IPS-20b (cell line): ENCODE measurements around the gene MON1B.
A peak's percentile ranks its signal among the peaks of the same experiment; 100 is the strongest.
"Not testable (repeated sequence)": the region's sequence is repeated elsewhere in the genome, so short reads cannot be mapped to it uniquely, and the experiment has no call there.

ENCODE experiments used
- H3K27ac ChIP-seq: one replicate; pipeline ENCODE4 v1.5.1; 2013; ENCODE audit warnings: low read length
- H3K27me3 ChIP-seq: 2 replicates; pipeline ENCODE4 v1.6.1; 2013; ENCODE audit warnings: mild to moderate bottlenecking, low read length, inconsistent platforms; ENCODE audit not compliant: insufficient read depth
- H3K36me3 ChIP-seq: 2 replicates; pipeline ENCODE4 v1.6.1; 2013; ENCODE audit warnings: low read depth, mild to moderate bottlenecking, inconsistent platforms, low read length, moderate library complexity; ENCODE audit not compliant: insufficient read depth
- H3K4me1 ChIP-seq: 2 replicates; pipeline ENCODE4 v1.6.1; 2013; ENCODE audit warnings: mild to moderate bottlenecking, control low read depth, inconsistent platforms, low read length, moderate library complexity; ENCODE audit not compliant: insufficient read depth
- H3K4me3 ChIP-seq: 2 replicates; pipeline ENCODE4 v1.5.1; 2013; ENCODE audit warnings: mild to moderate bottlenecking, low read length, inconsistent platforms
- H3K9ac ChIP-seq: 2 replicates; pipeline ENCODE4 v1.6.1; 2013; ENCODE audit warnings: low read depth, mild to moderate bottlenecking, inconsistent platforms, low read length, moderate library complexity
- H3K9me3 ChIP-seq: 2 replicates; pipeline ENCODE4 v1.6.1; 2013; ENCODE audit warnings: mild to moderate bottlenecking, low read depth, low read length, inconsistent platforms; ENCODE audit not compliant: insufficient read depth

MON1B gene

GRCh38 chr16:77223184-77223583, 32.2 kb downstream of the MON1B start:
- Histone ChIP-seq H3K27me3 (no peaks in the 10 kb centered on the region), H3K9me3 (no peaks in the 10 kb centered on the region), H3K4me1 (no peaks in the 10 kb centered on the region), H3K4me3 (no peak overlapping the region), H3K27ac (no peak overlapping the region), H3K9ac (no peak overlapping the region), H3K36me3 (0 out of 2 replicates have a peak, but pooled peaks cover 5% of the 10 kb centered on the region)

GRCh38 chr16:77225182-77225581, 34.2 kb downstream of the MON1B start:
- Histone ChIP-seq H3K4me3 (no peak overlapping the region), H3K36me3 (no peaks in the 10 kb centered on the region), H3K4me1 (no peaks in the 10 kb centered on the region), H3K9ac (no peak overlapping the region), H3K27me3 (no peaks in the 10 kb centered on the region), H3K9me3 (no peaks in the 10 kb centered on the region), H3K27ac (no peak overlapping the region)

GRCh38 chr16:77227745-77228144, 36.8 kb downstream of the MON1B start:
- no peak overlapping the region for H3K4me3 ChIP-seq
- no peaks in the 10 kb centered on the region for H3K36me3 ChIP-seq
- no peak overlapping the region for H3K9ac ChIP-seq
- H3K27ac ChIP-seq = no peak overlapping the region
- no peaks in the 10 kb centered on the region for H3K9me3 ChIP-seq
- H3K4me1 ChIP-seq = no peaks in the 10 kb centered on the region
- no peaks in the 10 kb centered on the region for H3K27me3 ChIP-seq

GRCh38 chr16:77231047-77231446, 40.1 kb downstream of the MON1B start:
- Histone ChIP-seq H3K9me3 (no peaks in the 10 kb centered on the region), H3K4me1 (peaks cover 4% of the 10 kb centered on the region), H3K27me3 (no peaks in the 10 kb centered on the region), H3K36me3 (no peaks in the 10 kb centered on the region), H3K27ac (no peak overlapping the region), H3K9ac (no peak overlapping the region), H3K4me3 (no peak overlapping the region)

- Histone ChIP-seq H3K9me3 (no peaks in the 10 kb centered on the region), H3K27ac (no peak overlapping the region), H3K36me3 (no peaks in the 10 kb centered on the region)
Measured at GRCh38 chr16:77233799-77234519, 43.0 kb downstream of the MON1B start.

GRCh38 chr16:77234611-77235010, 43.6 kb downstream of the MON1B start:
- H3K4me1 ChIP-seq = peaks cover 23% of the 10 kb centered on the region
- no peaks in the 10 kb centered on the region for H3K36me3 ChIP-seq
- H3K27me3 ChIP-seq = peaks cover 5% of the 10 kb centered on the region; the same call in 1 of the 2 replicates
- no peaks in the 10 kb centered on the region for H3K9me3 ChIP-seq
- no peak overlapping the region for H3K27ac ChIP-seq
- H3K4me3 ChIP-seq = no peak overlapping the region
- H3K9ac ChIP-seq = peak overlapping the region; percentile 34; the same call in 1 of the 2 replicates

More at GRCh38 chr16:77233799-77234519, 43.0 kb downstream of the MON1B start:
- H3K27me3 ChIP-seq = peaks cover 5% of the 10 kb centered on the region; the same call in 1 of the 2 replicates
- peaks cover 23% of the 10 kb centered on the region for H3K4me1 ChIP-seq
- H3K4me3 ChIP-seq = no peak overlapping the region
- no peak overlapping the region for H3K9ac ChIP-seq

- Histone ChIP-seq H3K4me1 (peaks cover 23% of the 10 kb centered on the region), H3K27me3 (peaks cover 5% of the 10 kb centered on the region; the same call in 1 of the 2 replicates), H3K36me3 (no peaks in the 10 kb centered on the region), H3K9me3 (no peaks in the 10 kb centered on the region), H3K27ac (no peak overlapping the region), H3K9ac (no peak overlapping the region), H3K4me3 (no peak overlapping the region)
Measured at GRCh38 chr16:77236063-77236511, 45.1 kb downstream of the MON1B start.

- H3K9me3 ChIP-seq = no peaks in the 10 kb centered on the region
- peaks cover 23% of the 10 kb centered on the region for H3K4me1 ChIP-seq
- H3K4me3 ChIP-seq = no peak overlapping the region
- no peaks in the 10 kb centered on the region for H3K36me3 ChIP-seq
- no peak overlapping the region for H3K27ac ChIP-seq
- H3K9ac ChIP-seq = no peak overlapping the region
- H3K27me3 ChIP-seq = peaks cover 5% of the 10 kb centered on the region; the same call in 1 of the 2 replicates
Measured at GRCh38 chr16:77238593-77238992, 47.6 kb downstream of the MON1B start.

GRCh38 chr16:77242471-77242870, 51.5 kb downstream of the MON1B start:
- not testable (repeated sequence) for H3K9me3 ChIP-seq, H3K4me3 ChIP-seq, H3K27ac ChIP-seq, H3K9ac ChIP-seq, H3K36me3 ChIP-seq, H3K27me3 ChIP-seq
- peaks cover 16% of the 10 kb centered on the region; the same call in 1 of the 2 replicates for H3K4me1 ChIP-seq

GRCh38 chr16:77246150-77246549, 55.2 kb downstream of the MON1B start:
- H3K9ac ChIP-seq = no peak overlapping the region
- H3K27ac ChIP-seq = no peak overlapping the region
- no peaks in the 10 kb centered on the region for H3K4me1 ChIP-seq
- H3K4me3 ChIP-seq = no peak overlapping the region
- H3K36me3 ChIP-seq = no peaks in the 10 kb centered on the region
- no peaks in the 10 kb centered on the region for H3K9me3 ChIP-seq
- H3K27me3 ChIP-seq = no peaks in the 10 kb centered on the region

- H3K4me1 ChIP-seq = no peaks in the 10 kb centered on the region
- H3K27me3 ChIP-seq = no peaks in the 10 kb centered on the region
- no peak overlapping the region for H3K27ac ChIP-seq
- H3K36me3 ChIP-seq = no peaks in the 10 kb centered on the region
- H3K9me3 ChIP-seq = no peaks in the 10 kb centered on the region
- no peak overlapping the region for H3K9ac ChIP-seq
- no peak overlapping the region for H3K4me3 ChIP-seq
Measured at GRCh38 chr16:77250400-77250799, 59.4 kb downstream of the MON1B start.
